ENCODE results near the gene NIP7. TPM values are rescaled to one million over a fixed set of nuclear protein-coding genes. Genes with fewer than 3 reads are reported as not detected.

The NIP7 gene
- total RNA-seq, 1 donor from 2014 or later, result 22.9 TPM

- Mint-ChIP-seq H3K36me3 (ENCODE audit: insufficient read depth) (peaks cover 25% of the 10 kb centered on the region), H3K4me3 (ENCODE audit: low read depth) (no peak overlapping the region), H3K27me3 (no peaks in the 10 kb centered on the region), H3K9me3 (ENCODE audit: low read depth) (no peaks in the 10 kb centered on the region), H3K27ac (no peak overlapping the region), H3K4me1 (ENCODE audit: low read depth) (peaks cover 4% of the 10 kb centered on the region)
- no peak for TF ChIP-seq CTCF (IDR thresholded peaks at IDR 0.05; ENCODE audit: unreplicated experiment)
- no peak for DNase-seq (ENCODE audit: low spot score, unreplicated experiment)
These were observed 16.2 kb upstream of the NIP7 start for GRCh38 chr16:69323415-69323814.

- Mint-ChIP-seq H3K27me3 (no peaks in the 10 kb centered on the region), H3K27ac (no peak overlapping the region), H3K36me3 (ENCODE audit: insufficient read depth) (peaks cover 26% of the 10 kb centered on the region), H3K9me3 (ENCODE audit: low read depth) (no peaks in the 10 kb centered on the region), H3K4me3 (ENCODE audit: low read depth) (no peak overlapping the region), H3K4me1 (ENCODE audit: low read depth) (peaks cover 8% of the 10 kb centered on the region)
- no peak for DNase-seq (ENCODE audit: low spot score, unreplicated experiment)
- no peak for TF ChIP-seq CTCF (IDR thresholded peaks at IDR 0.05; ENCODE audit: unreplicated experiment)
These were observed 15.5 kb upstream of the NIP7 start for GRCh38 chr16:69324013-69324531.

- no peak overlapping the region for H3K4me3 Mint-ChIP-seq (ENCODE audit: low read depth)
- peaks cover 12% of the 10 kb centered on the region for H3K4me1 Mint-ChIP-seq (ENCODE audit: low read depth)
- H3K9me3 Mint-ChIP-seq (ENCODE audit: low read depth), result no peaks in the 10 kb centered on the region
- H3K27ac Mint-ChIP-seq, result no peak overlapping the region
- DNase-seq (ENCODE audit: low spot score, unreplicated experiment), result no peak
- H3K27me3 Mint-ChIP-seq, result no peaks in the 10 kb centered on the region
- peaks cover 24% of the 10 kb centered on the region for H3K36me3 Mint-ChIP-seq (ENCODE audit: insufficient read depth)
- no peak for TF ChIP-seq CTCF (IDR thresholded peaks at IDR 0.05; ENCODE audit: unreplicated experiment)
These were observed 14.9 kb upstream of the NIP7 start for GRCh38 chr16:69324585-69325253.

GRCh38 chr16:69325784-69326171, 13.8 kb upstream of the NIP7 start:
- Mint-ChIP-seq H3K36me3 (ENCODE audit: insufficient read depth) (peaks cover 23% of the 10 kb centered on the region), H3K4me1 (ENCODE audit: low read depth) (peaks cover 12% of the 10 kb centered on the region), H3K4me3 (ENCODE audit: low read depth) (no peak overlapping the region), H3K27me3 (no peaks in the 10 kb centered on the region), H3K27ac (no peak overlapping the region), H3K9me3 (ENCODE audit: low read depth) (no peaks in the 10 kb centered on the region)
- no peak for DNase-seq (ENCODE audit: low spot score, unreplicated experiment)
- no peak for TF ChIP-seq CTCF (IDR thresholded peaks at IDR 0.05; ENCODE audit: unreplicated experiment)

- H3K27me3 Mint-ChIP-seq, result no peaks in the 10 kb centered on the region
- DNase-seq (ENCODE audit: low spot score, unreplicated experiment), result no peak
- peaks cover 21% of the 10 kb centered on the region for H3K36me3 Mint-ChIP-seq (ENCODE audit: insufficient read depth)
- H3K4me1 Mint-ChIP-seq (ENCODE audit: low read depth), result peaks cover 12% of the 10 kb centered on the region
- H3K9me3 Mint-ChIP-seq (ENCODE audit: low read depth), result no peaks in the 10 kb centered on the region
- no peak for TF ChIP-seq CTCF (IDR thresholded peaks at IDR 0.05; ENCODE audit: unreplicated experiment)
- no peak overlapping the region for H3K4me3 Mint-ChIP-seq (ENCODE audit: low read depth)
- H3K27ac Mint-ChIP-seq, result no peak overlapping the region
These were observed 13.2 kb upstream of the NIP7 start for GRCh38 chr16:69326172-69326873.
